CD1c-positive myeloid dendritic cell (primary cell): Measurements from ENCODE around the gene PTGIS.

Experiments
- DNase-seq: peaks from one replicate; pipeline ENCODE4 v3.0.0-alpha.2; 2016; ENCODE audit errors: extremely low spot score

PTGIS gene

GRCh38 chr20:49469060-49469459, 98.9 kb downstream of the PTGIS start:
- DNase-seq: no peak

GRCh38 chr20:49468412-49468811, 99.5 kb downstream of the PTGIS start:
- no peak for DNase-seq

- DNase-seq: no peak
Observed at GRCh38 chr20:49466114-49466912, 101.6 kb downstream of the PTGIS start.

- no peak for DNase-seq
Observed at GRCh38 chr20:49464556-49464955, 103.4 kb downstream of the PTGIS start.

GRCh38 chr20:49462626-49463025, 105.3 kb downstream of the PTGIS start:
- DNase-seq: no peak

- DNase-seq: no peak
Observed at GRCh38 chr20:49461894-49462620, 105.9 kb downstream of the PTGIS start.

- no peak for DNase-seq
Observed at GRCh38 chr20:49460916-49461315, 107.0 kb downstream of the PTGIS start.

GRCh38 chr20:49460131-49460530, 107.8 kb downstream of the PTGIS start:
- no peak for DNase-seq

GRCh38 chr20:49459684-49460083, 108.3 kb downstream of the PTGIS start:
- no peak for DNase-seq

GRCh38 chr20:49457444-49457843, 110.5 kb downstream of the PTGIS start:
- no peak for DNase-seq

- DNase-seq: no peak
Observed at GRCh38 chr20:49456646-49457045, 111.3 kb downstream of the PTGIS start.

GRCh38 chr20:49455691-49456090, 112.2 kb downstream of the PTGIS start:
- no peak for DNase-seq
